HG03442 (cell line): Measurements from ENCODE around the gene SGF29.
"Not testable (repeated sequence)": the region's sequence is repeated elsewhere in the genome, so short reads cannot be mapped to it uniquely, and the experiment has no call there.

Experiments
- ATAC-seq: cut with Tn5 transposase; IDR thresholded peaks from one replicate; pipeline ENCODE4 v1.9.1; 2021; ENCODE audit warnings: mild to moderate bottlenecking, moderate library complexity; ENCODE audit not compliant: unreplicated experiment

SGF29 gene

GRCh38 chr16:28609631-28610594 lies 56.2 kb downstream of the SGF29 start, which contains the start of gene SULT1A1:
TSS of gene SULT1A1 (minus strand) at chr16:28610044. CDS start at chr16:28608855, 1,189 bp downstream.
- no peak for ATAC-seq

GRCh38 chr16:28610595-28611191 lies 57.0 kb downstream of the SGF29 start:
- ATAC-seq: no peak

GRCh38 chr16:28612359-28613280 lies 58.9 kb downstream of the SGF29 start:
- ATAC-seq: peak; percentile 42

GRCh38 chr16:28613912-28614311 lies 60.2 kb downstream of the SGF29 start:
- not testable (repeated sequence) for ATAC-seq

DNA sequence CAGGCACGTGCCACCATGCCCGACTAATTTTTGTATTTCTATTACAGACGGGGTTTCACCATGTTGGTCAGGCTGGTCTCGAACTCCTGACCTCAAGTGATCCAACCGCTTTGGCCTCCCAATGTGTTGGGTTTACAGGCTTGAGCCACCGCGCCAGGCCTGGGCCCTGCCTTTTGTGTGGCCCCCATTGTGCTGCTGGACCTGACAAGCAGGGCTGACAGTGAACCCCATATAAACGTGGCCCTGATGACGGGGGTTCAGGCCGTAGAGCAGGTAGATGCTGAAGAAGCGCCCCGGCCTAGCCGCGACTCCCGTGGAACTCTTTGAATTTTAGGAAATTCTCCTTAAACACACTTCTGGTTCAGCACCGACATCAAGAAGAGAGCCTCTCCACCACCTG lies 60.8 kb downstream of the SGF29 start:
- ATAC-seq: not testable (repeated sequence)

GRCh38 chr16:28615486-28616223 lies 61.9 kb downstream of the SGF29 start:
- ATAC-seq: not testable (repeated sequence)

DNA sequence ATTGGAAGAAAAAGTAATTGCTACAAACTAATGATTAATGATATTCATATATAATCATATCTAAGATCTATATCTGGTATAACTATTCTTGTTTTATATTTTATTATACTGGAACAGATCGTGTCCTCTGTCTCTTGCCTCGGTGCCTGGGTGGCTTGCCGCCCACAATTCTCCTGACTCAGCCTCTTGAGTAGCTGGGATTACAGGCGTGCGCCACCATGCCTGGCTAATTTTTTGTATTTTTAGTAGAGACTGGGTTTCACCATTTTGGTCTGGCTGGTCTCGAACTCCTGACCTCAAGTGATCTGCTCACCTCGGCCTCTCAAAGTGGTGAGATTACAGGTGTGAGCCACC lies 62.5 kb downstream of the SGF29 start:
- not testable (repeated sequence) for ATAC-seq

GRCh38 chr16:28616636-28617035 lies 62.9 kb downstream of the SGF29 start:
- no peak for ATAC-seq

DNA sequence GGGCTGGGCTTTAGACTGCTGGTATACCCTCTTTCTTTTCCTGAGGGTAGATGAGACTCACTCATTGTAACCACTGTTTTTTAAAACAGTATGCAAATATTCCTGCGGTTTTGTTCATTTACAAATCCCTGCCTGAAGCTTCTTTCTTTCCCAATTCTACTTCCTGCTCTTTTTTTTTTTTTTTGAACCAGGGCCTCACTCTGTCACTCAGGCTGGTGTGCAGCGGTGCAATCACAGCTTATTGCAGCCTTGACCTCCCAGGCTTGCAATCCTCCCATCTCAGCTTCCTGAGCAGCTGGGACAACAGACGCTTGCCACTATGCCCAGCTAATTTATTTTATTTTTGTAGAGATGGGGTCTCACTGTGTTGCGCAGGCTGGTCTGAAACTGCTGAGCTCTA lies 64.2 kb downstream of the SGF29 start:
- ATAC-seq: no peak

DNA sequence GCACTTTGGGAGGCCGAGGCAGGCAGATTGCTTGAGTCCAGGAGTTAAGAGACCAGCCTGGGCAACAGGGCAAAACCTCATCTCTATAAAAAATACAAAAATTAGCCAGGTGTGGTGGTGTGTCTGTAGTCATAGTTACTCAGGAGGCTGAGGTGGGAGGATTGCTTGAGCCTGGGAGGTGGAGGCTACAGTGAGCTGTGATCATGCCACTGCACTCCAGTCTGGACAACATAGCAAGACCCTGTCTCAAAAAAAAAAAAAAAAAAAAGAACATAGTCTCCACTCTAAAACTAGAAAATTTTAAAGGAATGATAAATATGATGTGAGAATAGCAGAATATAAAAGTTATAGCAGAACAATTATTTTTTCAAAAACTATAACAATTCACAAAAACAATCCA lies 66.6 kb downstream of the SGF29 start:
- ATAC-seq: not testable (repeated sequence)

- no peak for ATAC-seq
Observed at GRCh38 chr16:28621481-28622155, 67.9 kb downstream of the SGF29 start.

GRCh38 chr16:28622532-28623171 lies 68.9 kb downstream of the SGF29 start:
- ATAC-seq: not testable (repeated sequence)

DNA sequence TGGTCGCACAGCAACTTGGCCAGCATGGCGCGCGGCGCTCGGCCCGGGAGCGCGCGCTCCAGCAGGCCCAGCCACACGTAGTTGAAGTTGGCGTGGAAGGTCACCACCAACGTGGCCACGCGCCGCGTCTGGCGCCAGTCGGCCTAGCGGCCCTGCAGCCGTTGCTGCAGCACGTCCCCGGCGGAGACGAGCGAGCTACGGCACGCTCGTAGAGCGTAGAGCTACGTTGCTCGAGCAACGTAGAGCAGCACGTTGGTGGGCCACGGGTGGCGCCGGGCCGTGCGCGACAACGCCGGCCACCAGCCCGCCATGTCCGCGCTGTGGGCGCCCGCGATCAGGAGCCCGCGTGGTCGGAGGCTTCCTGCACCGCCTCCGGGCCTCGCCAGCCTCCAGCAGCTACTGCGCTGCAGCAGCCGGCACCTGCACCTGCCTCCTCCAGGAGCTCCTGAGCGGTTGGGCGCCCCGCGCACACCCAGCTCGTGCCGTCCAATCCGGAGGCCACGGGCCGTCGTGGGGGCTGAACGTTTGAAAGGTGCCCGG lies 69.5 kb downstream of the SGF29 start:
- ATAC-seq: no peak

DNA sequence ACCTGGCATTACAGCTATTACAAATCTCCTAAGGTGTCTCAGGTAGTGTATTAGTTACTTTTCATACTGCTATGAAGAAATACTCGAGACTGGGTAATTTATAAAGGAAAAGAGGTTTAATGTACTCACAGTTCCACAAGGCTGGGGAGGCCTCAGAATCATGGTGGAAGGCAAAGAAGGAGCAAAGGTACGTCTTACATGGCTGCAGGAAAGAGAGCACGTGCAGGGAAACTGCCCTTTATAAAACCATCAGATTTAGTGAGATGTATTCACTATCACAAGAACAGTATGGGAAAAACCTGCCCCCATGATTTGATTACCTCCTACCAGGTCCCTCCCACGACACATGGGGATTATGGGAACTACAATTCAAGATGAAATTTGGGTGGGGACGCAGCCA lies 77.2 kb downstream of the SGF29 start:
- not testable (repeated sequence) for ATAC-seq

GRCh38 chr16:28636093-28636823 lies 82.5 kb downstream of the SGF29 start:
- ATAC-seq: not testable (repeated sequence)

DNA sequence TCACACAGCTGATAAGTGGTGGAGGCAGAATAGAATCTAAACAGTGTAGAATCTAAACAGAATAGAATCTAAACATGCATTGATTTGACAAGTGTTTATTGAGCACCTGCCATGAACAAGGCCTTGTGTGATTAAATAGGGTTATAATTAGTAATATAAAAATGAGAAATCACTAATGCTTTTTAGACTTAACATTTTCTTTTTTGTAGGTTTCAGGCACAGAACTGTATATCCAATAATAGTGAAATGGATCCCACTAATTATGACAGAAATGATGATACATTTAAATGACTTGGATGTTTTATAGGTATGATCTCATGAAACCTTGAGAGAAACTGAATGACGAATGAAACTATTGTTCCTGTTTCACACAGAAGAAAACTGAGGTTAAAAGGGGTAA lies 84.0 kb downstream of the SGF29 start, which contains the start of gene NPIPB8:
TSS of gene NPIPB8 (plus strand) at position 301 of the 400 bp plus-strand sequence. CDS start 296 bp downstream, outside the sequence.
- ATAC-seq: not testable (repeated sequence)

DNA sequence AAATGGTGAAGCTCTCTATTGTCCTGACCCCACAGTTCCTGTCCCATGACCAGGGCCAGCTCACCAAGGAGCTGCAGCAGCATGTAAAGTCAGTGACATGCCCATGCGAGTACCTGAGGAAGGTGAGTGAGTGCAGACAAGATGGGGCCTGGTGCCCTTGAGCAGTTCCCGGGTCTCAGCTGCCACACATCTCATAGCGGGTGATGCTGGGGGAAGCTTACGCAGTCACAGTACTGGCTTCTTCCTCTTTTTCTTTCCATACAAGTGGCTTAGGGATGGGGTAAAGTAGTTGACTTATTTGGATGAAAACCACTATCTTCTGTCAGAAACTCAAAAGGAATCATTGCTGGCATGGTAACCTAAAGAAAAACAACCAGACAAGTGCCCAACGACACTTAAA lies 84.6 kb downstream of the SGF29 start:
- not testable (repeated sequence) for ATAC-seq

GRCh38 chr16:28639959-28640358 lies 86.2 kb downstream of the SGF29 start:
- not testable (repeated sequence) for ATAC-seq
